CD8-positive, alpha-beta memory T cell (primary cell): Measurements from ENCODE around the gene PCGF5. TPM values are rescaled to one million over a fixed set of nuclear protein-coding genes. Genes with fewer than 3 reads are reported as not detected.

ENCODE experiments used
- CTCF ChIA-PET: fragments of 350-600 bp; sonication (Branson Sonifier 250); formaldehyde crosslinking; loops from one replicate; lab custom pipeline; 2021; ENCODE audit warnings: antibody characterized with exemption; lab: Charles Lee
- POLR2A ChIA-PET: fragments of 350-600 bp; sonication (Branson Sonifier 250); formaldehyde crosslinking; loops from one replicate; lab custom pipeline; 2021; ENCODE audit warnings: antibody characterized with exemption; lab: Charles Lee
- DNase-seq, 5 donors: peaks; one replicate each; pipeline versions ENCODE4 v3.0.0 to v3.0.0-alpha.2; 2020 to 2022; ENCODE audit warnings: mixed read lengths in 1 of 5
- H3K27ac ChIP-seq: one replicate; pipeline ENCODE4 v1.7.0; 2013; ENCODE audit warnings: low read depth, mild to moderate bottlenecking, low read length, moderate library complexity
- H3K27me3 ChIP-seq: 2 replicates; pipeline ENCODE4 v1.7.0; 2013; ENCODE audit warnings: low read length, mild to moderate bottlenecking; ENCODE audit not compliant: insufficient read depth, poor library complexity, severe bottlenecking
- H3K36me3 ChIP-seq: 2 replicates; pipeline ENCODE4 v1.7.0; 2013; ENCODE audit warnings: mild to moderate bottlenecking, low read length, moderate library complexity; ENCODE audit not compliant: insufficient read depth
- H3K4me1 ChIP-seq: 2 replicates; pipeline ENCODE4 v1.7.0; 2013; ENCODE audit warnings: mild to moderate bottlenecking, low read length, moderate library complexity; ENCODE audit not compliant: insufficient read depth
- H3K4me3 ChIP-seq: 2 replicates; pipeline ENCODE4 v1.7.0; 2013; ENCODE audit warnings: mild to moderate bottlenecking, low read length
- H3K9me3 ChIP-seq: 2 replicates; pipeline ENCODE4 v1.7.0; 2013; ENCODE audit warnings: mild to moderate bottlenecking, low read length
- H3K27ac Mint-ChIP-seq, 8 donors: one replicate each; pipeline ENCODE4 v1.8.0; 2020 to 2021; ENCODE audit warnings: mixed read lengths in 8 of 8, mild to moderate bottlenecking in 6 of 8, inconsistent platforms in 3 of 8, moderate library complexity in 3 of 8
- H3K27me3 Mint-ChIP-seq, 2 donors: one replicate each; pipeline ENCODE4 v1.8.0; 2020 to 2021; ENCODE audit warnings: mixed read lengths in 2 of 2, mild to moderate bottlenecking in 1 of 2, moderate library complexity in 1 of 2
- H3K36me3 Mint-ChIP-seq, 3 donors: one replicate each; pipeline ENCODE4 v1.8.0; 2020 to 2021; ENCODE audit warnings: mixed read lengths in 3 of 3, inconsistent platforms in 1 of 3, mild to moderate bottlenecking in 1 of 3
- H3K4me1 Mint-ChIP-seq, 3 donors: one replicate each; pipeline ENCODE4 v1.8.0; 2020 to 2021; ENCODE audit warnings: mixed read lengths in 3 of 3, inconsistent platforms in 1 of 3, mild to moderate bottlenecking in 1 of 3
- H3K4me3 Mint-ChIP-seq, 7 donors: one replicate each; pipeline ENCODE4 v1.8.0; 2020 to 2021; ENCODE audit warnings: mixed read lengths in 7 of 7, mild to moderate bottlenecking in 6 of 7, moderate library complexity in 4 of 7, inconsistent platforms in 2 of 7
- H3K9me3 Mint-ChIP-seq, 5 donors: one replicate each; pipeline ENCODE4 v1.8.0; 2020 to 2022; ENCODE audit warnings: mixed read lengths in 5 of 5, mild to moderate bottlenecking in 3 of 5, moderate library complexity in 2 of 5, inconsistent platforms in 1 of 5
- polyA plus RNA-seq: library from polyadenylated mRNA; unstranded; fragments of 300-500 nt; fragmentation: Illumina TruSeq; gene quantifications from one replicate; pipeline ENCODE4 v1.2.3, GENCODE V29; 2021
- total RNA-seq, 2 experiments: library from RNA; stranded (reverse); gene quantifications; one replicate each; pipeline ENCODE4 v1.2.3, GENCODE V29; 2021

Gene PCGF5
- total and polyA plus RNA-seq, 3 experiments from 2014 or later = 57.0 to 68.4 (median 58.0) TPM

DNA sequence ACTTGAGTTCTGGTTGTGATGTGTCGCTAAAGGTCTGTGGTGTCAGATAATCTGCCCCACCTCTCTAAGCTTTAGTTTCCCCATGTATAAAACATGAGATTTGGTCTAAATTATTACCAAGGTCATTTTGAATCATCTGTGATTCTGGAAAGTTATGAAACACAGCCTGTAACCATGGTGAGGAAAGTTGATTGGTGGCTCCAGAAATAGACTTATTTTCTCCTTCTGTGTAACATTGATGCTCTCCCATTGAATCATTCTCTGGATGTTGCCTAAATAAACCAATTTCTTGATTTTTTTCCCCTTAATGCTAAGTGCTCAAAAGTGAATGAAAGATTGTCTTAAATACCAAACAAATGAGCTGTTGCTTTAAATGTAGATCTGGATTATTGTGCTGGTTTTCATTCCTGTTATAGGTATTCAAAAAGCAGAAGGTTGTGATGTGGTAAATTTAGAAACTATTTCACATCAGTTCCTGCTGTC lies 30.0 kb upstream of the PCGF5 start:
- peaks cover 29% of the 10 kb centered on the region for H3K4me1 ChIP-seq
- H3K36me3 ChIP-seq = no peaks in the 10 kb centered on the region
- Mint-ChIP-seq H3K27me3 (no peaks in the 10 kb centered on the region), H3K9me3 (no peaks in the 10 kb centered on the region), H3K27ac (peak overlapping the region in 7 of 8 donors; percentile 35 to 87 (median 54)), H3K4me3 (no peak overlapping the region), H3K36me3 (peaks cover 0 to 11% (median 8%) of the 10 kb centered on the region in 3 donors), H3K4me1 (peaks cover 82 to 91% (median 88%) of the 10 kb centered on the region in 3 donors)
- H3K27me3 ChIP-seq = no peaks in the 10 kb centered on the region
- no peaks in the 10 kb centered on the region for H3K9me3 ChIP-seq
- no peak overlapping the region for H3K4me3 ChIP-seq
- no peak overlapping the region for H3K27ac ChIP-seq
- DNase-seq = no peak
- POLR2A ChIA-PET = no interaction called here
- CTCF ChIA-PET = no interaction called here

DNA sequence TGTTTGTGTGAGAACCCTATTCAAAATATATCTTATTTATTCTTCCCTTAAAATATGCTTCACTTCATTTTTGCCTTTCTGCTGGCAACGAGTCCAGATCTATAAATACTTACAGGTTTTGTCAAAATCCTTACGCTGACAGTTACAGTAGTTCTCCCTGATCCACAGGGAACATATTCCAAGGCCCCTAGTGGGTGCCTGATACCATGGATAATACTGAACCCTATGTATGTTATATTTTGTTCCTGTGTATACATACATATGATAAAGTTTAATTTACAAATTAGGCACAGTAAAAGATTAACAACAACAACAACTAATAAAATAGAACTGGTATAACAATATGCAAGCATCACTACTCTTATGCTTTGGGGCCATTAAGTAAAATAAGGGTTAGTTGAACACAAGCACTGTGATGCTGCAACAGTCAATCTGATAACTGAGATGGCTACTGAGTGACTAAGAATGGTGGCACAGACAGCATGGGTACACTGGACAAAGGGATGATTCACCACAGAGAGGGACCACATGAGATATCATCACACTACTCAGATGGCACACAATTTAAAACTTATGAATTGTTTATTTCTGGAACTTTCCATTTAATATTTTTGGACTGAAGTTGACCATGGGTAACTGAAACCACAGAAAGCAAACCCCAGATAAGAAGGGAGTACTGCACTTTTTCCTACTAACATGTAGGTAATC lies 29.4 kb upstream of the PCGF5 start:
- H3K4me3 ChIP-seq = no peak overlapping the region
- H3K36me3 ChIP-seq = no peaks in the 10 kb centered on the region
- Mint-ChIP-seq H3K9me3 (no peaks in the 10 kb centered on the region), H3K36me3 (peaks cover 0 to 8% (median 6%) of the 10 kb centered on the region in 3 donors), H3K27me3 (no peaks in the 10 kb centered on the region), H3K4me3 (no peak overlapping the region), H3K4me1 (peaks cover 77 to 88% (median 85%) of the 10 kb centered on the region in 3 donors), H3K27ac (peak overlapping the region in 7 of 8 donors; percentile 20 to 80 (median 54))
- DNase-seq = no peak
- CTCF ChIA-PET = no interaction called here
- POLR2A ChIA-PET = interaction anchor here (1.1 kb wide), 1 partner anchor 28 kb away, joined by 3 read pairs; no protein-coding TSS in a partner anchor
- H3K27me3 ChIP-seq = no peaks in the 10 kb centered on the region
- no peaks in the 10 kb centered on the region for H3K9me3 ChIP-seq
- no peak overlapping the region for H3K27ac ChIP-seq
- H3K4me1 ChIP-seq = peaks cover 29% of the 10 kb centered on the region

DNA sequence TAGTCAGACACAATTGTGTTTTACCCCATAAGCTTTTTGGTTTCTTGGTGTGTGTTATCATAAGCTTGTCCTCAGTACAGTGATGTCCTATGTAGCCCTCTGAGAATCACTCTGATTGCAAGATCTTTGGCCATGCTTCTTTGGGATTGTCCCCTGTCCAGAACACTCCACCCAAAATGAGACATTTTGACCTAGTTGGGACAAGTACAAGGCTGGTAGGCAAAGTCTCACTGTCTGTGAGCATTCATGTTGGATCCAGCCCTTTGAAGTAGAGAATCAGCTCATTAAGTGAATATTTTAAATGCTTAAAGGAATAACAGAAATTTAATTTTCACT lies 28.9 kb upstream of the PCGF5 start:
- POLR2A ChIA-PET = interaction anchor here (1.1 kb wide), 1 partner anchor 28 kb away, joined by 3 read pairs; no protein-coding TSS in a partner anchor
- no peak overlapping the region for H3K27ac ChIP-seq

DNA sequence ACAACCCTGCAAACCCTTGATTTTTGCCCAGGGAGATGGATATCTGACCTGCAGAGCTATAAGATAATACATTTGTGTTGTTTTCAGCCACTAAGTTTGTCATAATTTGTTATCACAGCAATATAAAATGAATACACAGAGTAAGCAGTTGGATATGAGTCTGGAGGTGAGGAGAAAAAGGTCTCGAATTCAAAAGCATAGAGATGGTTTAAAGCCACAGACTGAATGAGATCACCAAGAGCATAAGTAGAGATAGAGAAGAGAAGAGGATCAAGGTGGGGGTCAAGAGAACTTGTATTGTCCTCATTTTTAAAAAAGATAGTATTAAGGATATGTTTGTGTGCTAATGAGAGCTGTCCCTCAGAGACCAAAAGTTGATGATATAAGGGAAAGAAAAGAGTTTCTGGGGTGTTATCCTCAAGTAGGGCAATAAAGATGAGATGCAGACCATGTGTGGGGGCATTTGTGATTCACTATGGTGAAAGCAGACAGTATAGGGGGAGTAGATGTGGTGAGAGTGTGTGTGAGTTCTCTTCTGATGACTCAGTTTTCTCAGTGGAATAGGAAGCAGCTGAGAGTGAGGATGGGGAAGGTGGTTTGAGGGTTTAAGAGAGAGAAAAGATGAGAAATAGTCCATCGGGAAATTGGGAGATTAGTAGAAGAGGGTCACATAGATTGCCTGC lies 25.8 kb upstream of the PCGF5 start:
- Mint-ChIP-seq H3K9me3 (no peaks in the 10 kb centered on the region), H3K4me1 (peaks cover 82 to 92% (median 92%) of the 10 kb centered on the region in 3 donors), H3K4me3 (no peak overlapping the region), H3K27me3 (no peaks in the 10 kb centered on the region), H3K36me3 (peaks cover 0 to 6% (median 0%) of the 10 kb centered on the region in 3 donors), H3K27ac (peak overlapping the region; percentile 12 to 89 (median 44))
- CTCF ChIA-PET = no interaction called here
- Histone ChIP-seq H3K36me3 (no peaks in the 10 kb centered on the region), H3K27ac (no peak overlapping the region), H3K27me3 (no peaks in the 10 kb centered on the region), H3K4me3 (no peak overlapping the region), H3K4me1 (peaks cover 46% of the 10 kb centered on the region), H3K9me3 (no peaks in the 10 kb centered on the region)
- POLR2A ChIA-PET = no interaction called here
- DNase-seq = no peak

More for the DNA sequence above, 28.9 kb upstream of the PCGF5 start:
- CTCF ChIA-PET = no interaction called here
- peaks cover 79 to 89% (median 85%) of the 10 kb centered on the region in 3 donors for H3K4me1 Mint-ChIP-seq
- peaks cover 29% of the 10 kb centered on the region for H3K4me1 ChIP-seq
- H3K9me3 ChIP-seq = no peaks in the 10 kb centered on the region
- no peak for DNase-seq
- H3K9me3 Mint-ChIP-seq = no peaks in the 10 kb centered on the region
- no peaks in the 10 kb centered on the region for H3K27me3 Mint-ChIP-seq
- peak overlapping the region in 4 of 8 donors; percentile 6 to 80 (median 41) for H3K27ac Mint-ChIP-seq
- H3K4me3 ChIP-seq = no peak overlapping the region
- no peaks in the 10 kb centered on the region for H3K36me3 ChIP-seq
- no peak overlapping the region for H3K4me3 Mint-ChIP-seq
- H3K36me3 Mint-ChIP-seq = peaks cover 0 to 6% (median 6%) of the 10 kb centered on the region in 3 donors
- H3K27me3 ChIP-seq = no peaks in the 10 kb centered on the region

DNA sequence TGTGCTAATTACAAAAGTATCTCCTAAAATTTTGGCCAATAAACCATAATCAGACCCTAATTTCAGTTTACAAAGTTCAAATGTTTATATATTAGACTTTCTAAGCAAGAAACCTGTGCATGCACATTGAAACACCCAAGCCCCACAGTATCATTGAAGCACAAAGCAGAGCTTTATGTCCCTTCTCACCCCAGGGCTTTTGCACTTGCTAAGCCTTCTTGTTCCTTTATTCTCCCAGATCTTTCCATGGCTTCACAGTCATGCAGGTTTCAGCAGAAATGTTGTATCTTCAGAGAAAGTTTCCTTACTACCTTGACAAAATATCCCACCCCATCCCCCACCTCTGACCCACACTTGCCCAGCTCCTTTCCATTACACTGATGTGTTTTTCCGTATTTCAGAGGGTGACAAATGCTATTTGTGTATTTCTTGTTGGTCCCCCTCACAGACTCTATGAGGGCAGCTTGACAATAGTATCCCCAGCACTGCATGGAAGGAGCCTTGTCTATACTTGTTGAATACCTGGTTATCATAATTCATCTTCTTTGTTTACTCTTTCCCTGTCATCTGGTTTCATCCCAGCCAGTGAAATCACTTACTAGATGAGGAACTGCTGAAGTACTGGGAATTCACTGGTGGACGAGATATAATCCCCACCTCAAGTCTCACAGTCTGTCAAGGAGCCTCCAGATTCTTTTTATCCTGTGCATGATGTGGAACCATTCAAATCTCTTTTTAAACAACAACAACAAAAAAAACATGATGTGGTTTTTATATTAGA lies 24.0 kb upstream of the PCGF5 start:
- Mint-ChIP-seq H3K36me3 (peaks cover 0 to 6% (median 0%) of the 10 kb centered on the region in 3 donors), H3K4me1 (peaks cover 84 to 92% (median 92%) of the 10 kb centered on the region in 3 donors), H3K4me3 (peak overlapping the region in 1 of 7 donors; percentile 20), H3K9me3 (no peaks in the 10 kb centered on the region), H3K27ac (peak overlapping the region; percentile 43 to 81 (median 72)), H3K27me3 (no peaks in the 10 kb centered on the region)
- H3K4me1 ChIP-seq = peaks cover 47% of the 10 kb centered on the region
- no peaks in the 10 kb centered on the region for H3K36me3 ChIP-seq
- H3K4me3 ChIP-seq = no peak overlapping the region
- H3K27me3 ChIP-seq = no peaks in the 10 kb centered on the region
- DNase-seq = no peak
- H3K27ac ChIP-seq = no peak overlapping the region
- no peaks in the 10 kb centered on the region for H3K9me3 ChIP-seq
- ChIA-PET CTCF (interaction anchor here (1.4 to 1.6 kb wide), 2 partner anchors 30 to 35 kb away, joined by 3 read pairs; no protein-coding TSS in a partner anchor), POLR2A (no interaction called here)

DNA sequence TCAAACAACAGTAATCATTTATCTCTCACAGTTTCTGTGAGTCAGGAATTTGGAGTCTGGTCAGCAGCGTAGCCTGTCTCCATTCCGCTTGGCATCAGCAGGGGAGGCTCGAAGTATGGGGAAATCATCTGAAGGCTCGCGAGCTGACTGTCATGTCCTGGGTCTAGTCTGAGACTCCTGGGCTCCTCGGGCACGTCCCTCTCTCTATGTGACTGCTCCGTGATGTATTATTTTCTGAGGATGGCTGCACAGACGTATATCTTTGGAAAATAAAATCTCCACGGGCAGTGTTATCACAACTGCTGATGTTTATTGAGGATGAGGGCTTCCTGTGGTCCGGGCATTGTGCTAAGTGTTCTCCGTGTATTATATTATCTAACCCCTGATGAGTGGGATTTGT lies 23.3 kb upstream of the PCGF5 start:
- Mint-ChIP-seq H3K4me3 (peak overlapping the region in 1 of 7 donors; percentile 20), H3K27ac (peak overlapping the region in 5 of 8 donors; percentile 26 to 97 (median 72)), H3K9me3 (no peaks in the 10 kb centered on the region), H3K4me1 (peaks cover 85 to 93% (median 93%) of the 10 kb centered on the region in 3 donors), H3K36me3 (peaks cover 0 to 6% (median 0%) of the 10 kb centered on the region in 3 donors), H3K27me3 (no peaks in the 10 kb centered on the region)
- no peaks in the 10 kb centered on the region for H3K27me3 ChIP-seq
- H3K4me3 ChIP-seq = no peak overlapping the region
- H3K27ac ChIP-seq = no peak overlapping the region
- no peaks in the 10 kb centered on the region for H3K36me3 ChIP-seq
- ChIA-PET CTCF (interaction anchor here (0.9 to 1.6 kb wide), 3 partner anchors 31 to 35 kb away, joined by 3 read pairs; no protein-coding TSS in a partner anchor), POLR2A (no interaction called here)
- no peaks in the 10 kb centered on the region for H3K9me3 ChIP-seq
- DNase-seq = no peak
- H3K4me1 ChIP-seq = peaks cover 50% of the 10 kb centered on the region

DNA sequence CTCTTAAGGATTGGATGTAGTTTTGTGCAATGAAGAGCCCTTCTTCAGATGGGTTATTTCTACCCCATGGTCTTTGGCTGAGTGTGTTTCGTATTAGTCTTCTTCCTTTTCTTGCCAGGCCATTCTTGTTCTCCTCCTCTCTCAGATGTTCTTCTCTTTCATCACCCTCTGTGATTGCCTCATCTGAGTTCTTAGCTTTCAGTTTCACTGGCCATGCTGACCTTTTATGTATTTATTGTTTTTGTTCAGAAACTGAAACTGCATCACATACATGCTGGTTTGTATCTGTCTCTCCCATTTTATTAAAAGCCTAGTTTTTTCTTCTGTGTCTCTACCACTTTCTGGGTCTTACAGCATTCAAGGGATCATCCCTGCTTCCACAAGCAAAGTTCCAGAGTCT lies 21.7 kb upstream of the PCGF5 start:
- H3K27ac ChIP-seq = no peak overlapping the region
- H3K36me3 Mint-ChIP-seq = peaks cover 0 to 4% (median 0%) of the 10 kb centered on the region in 3 donors

More for the DNA sequence above, 21.7 kb upstream of the PCGF5 start:
- peaks cover 58% of the 10 kb centered on the region for H3K4me1 ChIP-seq
- CTCF ChIA-PET = interaction anchor here (0.8 to 1.5 kb wide), 2 partner anchors 11 to 35 kb away, joined by 3 to 5 read pairs; no protein-coding TSS in a partner anchor
- peak overlapping the region; percentile 49 to 97 (median 82) for H3K27ac Mint-ChIP-seq
- no peaks in the 10 kb centered on the region for H3K27me3 Mint-ChIP-seq
- no peaks in the 10 kb centered on the region for H3K27me3 ChIP-seq
- no peaks in the 10 kb centered on the region for H3K9me3 ChIP-seq
- H3K36me3 ChIP-seq = no peaks in the 10 kb centered on the region
- no peak overlapping the region for H3K4me3 ChIP-seq
- POLR2A ChIA-PET = no interaction called here
- peak in 2 of 5 donors; percentile 31 to 32 for DNase-seq
- H3K4me1 Mint-ChIP-seq = peaks cover 85 to 91% (median 90%) of the 10 kb centered on the region in 3 donors
- no peaks in the 10 kb centered on the region for H3K9me3 Mint-ChIP-seq
- H3K4me3 Mint-ChIP-seq = peak overlapping the region in 6 of 7 donors; percentile 18 to 60 (median 36)
